Astrocyte (in vitro differentiated cells and primary cell): Measurements from ENCODE around the gene LRGUK. TPM values are rescaled to one million over a fixed set of nuclear protein-coding genes. Genes with fewer than 3 reads are reported as not detected.

Source experiments
- DNase-seq: peaks from one replicate; pipeline ENCODE4 v3.0.0-alpha.2; 2010; ENCODE audit warnings: low read depth
- FAIRE-seq: peaks from 2 replicates; lab custom pipeline; 2011; peaks lifted over from hg19 to GRCh38; lab: Jason Lieb, UNC
- H2AFZ ChIP-seq: 2 replicates; pipeline ENCODE4 v1.6.0; 2012; ENCODE audit warnings: low read depth, low read length, inconsistent platforms
- H3K27ac ChIP-seq: 2 replicates; pipeline ENCODE4 v1.5.1; 2011; ENCODE audit warnings: low read depth, low read length, inconsistent platforms
- H3K27me3 ChIP-seq: 2 replicates; pipeline ENCODE4 v1.6.0; 2011; ENCODE audit warnings: low read length, inconsistent platforms; ENCODE audit not compliant: insufficient read depth
- H3K36me3 ChIP-seq: 2 replicates; pipeline ENCODE4 v1.5.1; 2011; ENCODE audit warnings: low read length, inconsistent platforms; ENCODE audit not compliant: insufficient read depth
- H3K4me1 ChIP-seq: 2 replicates; pipeline ENCODE4 v1.5.1; 2011; ENCODE audit warnings: low read length, inconsistent platforms; ENCODE audit not compliant: insufficient read depth
- H3K4me2 ChIP-seq: 2 replicates; pipeline ENCODE4 v1.6.0; 2012; ENCODE audit warnings: low read length, inconsistent platforms
- H3K4me3 ChIP-seq: 2 replicates; pipeline ENCODE4 v1.5.1; 2011; ENCODE audit warnings: low read depth, mild to moderate bottlenecking, low read length, inconsistent platforms; ENCODE audit not compliant: insufficient read depth
- H3K79me2 ChIP-seq: 2 replicates; pipeline ENCODE4 v1.6.0; 2012; ENCODE audit warnings: mild to moderate bottlenecking, low read length, inconsistent platforms; ENCODE audit not compliant: insufficient read depth
- H3K9ac ChIP-seq: 2 replicates; pipeline ENCODE4 v1.6.0; 2012; ENCODE audit warnings: mild to moderate bottlenecking, low read length, inconsistent platforms
- H3K9me3 ChIP-seq: 2 replicates; pipeline ENCODE4 v1.5.1; 2012; ENCODE audit warnings: low read depth, mild to moderate bottlenecking, low read length, inconsistent platforms; ENCODE audit not compliant: insufficient read depth
- H4K20me1 ChIP-seq: 2 replicates; pipeline ENCODE4 v1.6.0; 2012; ENCODE audit warnings: low read length, inconsistent platforms; ENCODE audit not compliant: insufficient read depth
- H3K27ac Mint-ChIP-seq: one replicate; pipeline ENCODE4 v1.8.0; 2021; ENCODE audit warnings: mild to moderate bottlenecking, mixed read lengths; ENCODE audit not compliant: unreplicated experiment
- H3K27me3 Mint-ChIP-seq: one replicate; pipeline ENCODE4 v1.8.0; 2021; ENCODE audit warnings: low read depth, mixed read lengths; ENCODE audit not compliant: unreplicated experiment
- H3K36me3 Mint-ChIP-seq: one replicate; pipeline ENCODE4 v1.8.0; 2021; ENCODE audit warnings: low read depth, mixed read lengths; ENCODE audit not compliant: unreplicated experiment
- H3K4me1 Mint-ChIP-seq: one replicate; pipeline ENCODE4 v1.8.0; 2021; ENCODE audit warnings: low read depth, mixed read lengths; ENCODE audit not compliant: unreplicated experiment
- H3K4me3 Mint-ChIP-seq: one replicate; pipeline ENCODE4 v1.8.0; 2021; ENCODE audit warnings: mild to moderate bottlenecking, moderate library complexity, mixed read lengths; ENCODE audit not compliant: unreplicated experiment
- H3K9me3 Mint-ChIP-seq: one replicate; pipeline ENCODE4 v1.8.0; 2021; ENCODE audit warnings: mild to moderate bottlenecking, mixed read lengths; ENCODE audit not compliant: unreplicated experiment
- CTCF ChIP-seq: IDR thresholded peaks from 2 replicates; pipeline ENCODE4 v1.5.1; 2011; ENCODE audit warnings: low read depth, mild to moderate bottlenecking, inconsistent platforms, low read length, moderate library complexity; ENCODE audit not compliant: insufficient read depth
- EZH2 ChIP-seq: IDR thresholded peaks from 2 replicates; pipeline ENCODE4 v1.6.1; 2012; ENCODE audit warnings: mild to moderate bottlenecking, low read length, inconsistent platforms; ENCODE audit not compliant: insufficient read depth
- total RNA-seq: library from RNA; stranded (reverse); gene quantifications from 2 replicates; pipeline ENCODE4 v1.2.1, GENCODE V29; 2021

Gene LRGUK
- total RNA-seq, 1 donor from 2014 or later, result 0.64 TPM

- no peak for DNase-seq
- Histone ChIP-seq H3K36me3 (no peaks in the 10 kb centered on the region), H3K4me3 (no peak overlapping the region), H3K9ac (no peak overlapping the region), H3K27me3 (peaks cover 6% of the 10 kb centered on the region), H3K9me3 (no peaks in the 10 kb centered on the region), H3K79me2 (no peaks in the 10 kb centered on the region), H3K27ac (no peak overlapping the region), H2AFZ (no peak overlapping the region), H3K4me2 (no peak overlapping the region), H4K20me1 (no peaks in the 10 kb centered on the region), H3K4me1 (no peaks in the 10 kb centered on the region)
- Mint-ChIP-seq H3K27ac (no peak overlapping the region), H3K36me3 (no peaks in the 10 kb centered on the region), H3K9me3 (no peaks in the 10 kb centered on the region), H3K4me1 (no peaks in the 10 kb centered on the region), H3K4me3 (no peak overlapping the region), H3K27me3 (peaks cover 3% of the 10 kb centered on the region)
- no peak for FAIRE-seq
- TF ChIP-seq EZH2 (no peak), CTCF (no peak)
Observed at GRCh38 chr7:134126146-134126545, 994 bp upstream of the LRGUK start.

GRCh38 chr7:134126596-134126965, 559 bp upstream of the LRGUK start:
- peak overlapping the region; percentile 99 for H2AFZ ChIP-seq
- no peaks in the 10 kb centered on the region for H3K36me3 ChIP-seq
- no peak for DNase-seq
- no peak for TF ChIP-seq CTCF
- no peak for TF ChIP-seq EZH2
- no peaks in the 10 kb centered on the region for H3K4me1 Mint-ChIP-seq
- H3K4me2 ChIP-seq, result peak overlapping the region; percentile 98
- H3K4me3 Mint-ChIP-seq, result peak overlapping the region; percentile 91
- H3K9ac ChIP-seq, result peak overlapping the region; percentile 71
- H3K36me3 Mint-ChIP-seq, result no peaks in the 10 kb centered on the region
- H3K27me3 ChIP-seq, result peaks cover 6% of the 10 kb centered on the region
- H3K4me1 ChIP-seq, result no peaks in the 10 kb centered on the region
- peaks cover 3% of the 10 kb centered on the region for H3K27me3 Mint-ChIP-seq
- no peaks in the 10 kb centered on the region for H3K9me3 ChIP-seq
- FAIRE-seq, result no peak
- H3K27ac ChIP-seq, result no peak overlapping the region
- no peak overlapping the region for H3K27ac Mint-ChIP-seq
- H3K9me3 Mint-ChIP-seq, result no peaks in the 10 kb centered on the region
- H3K79me2 ChIP-seq, result no peaks in the 10 kb centered on the region
- peak overlapping the region; percentile 87 for H3K4me3 ChIP-seq
- no peaks in the 10 kb centered on the region for H4K20me1 ChIP-seq

GRCh38 chr7:134128829-134129228, 1.7 kb downstream of the LRGUK start:
- no peak overlapping the region for H3K27ac Mint-ChIP-seq
- no peak overlapping the region for H3K4me3 Mint-ChIP-seq
- Histone ChIP-seq H3K4me2 (no peak overlapping the region), H3K27ac (no peak overlapping the region), H3K4me3 (no peak overlapping the region), H3K9ac (no peak overlapping the region), H3K36me3 (no peaks in the 10 kb centered on the region), H3K9me3 (no peaks in the 10 kb centered on the region), H3K4me1 (no peaks in the 10 kb centered on the region), H4K20me1 (no peaks in the 10 kb centered on the region), H3K27me3 (peaks cover 9% of the 10 kb centered on the region), H2AFZ (no peak overlapping the region), H3K79me2 (no peaks in the 10 kb centered on the region)
- TF ChIP-seq CTCF (no peak), EZH2 (no peak)
- no peaks in the 10 kb centered on the region for H3K9me3 Mint-ChIP-seq
- H3K27me3 Mint-ChIP-seq, result peaks cover 3% of the 10 kb centered on the region
- no peaks in the 10 kb centered on the region for H3K36me3 Mint-ChIP-seq
- no peaks in the 10 kb centered on the region for H3K4me1 Mint-ChIP-seq
- FAIRE-seq, result no peak
- DNase-seq, result no peak
